ENCODE data around the gene RAD9B.
A peak's percentile ranks its signal among the peaks of the same experiment; 100 is the strongest.

Gene RAD9B

GRCh38 chr12:110528277-110528839 is 26.2 kb downstream of the RAD9B start:
- DNase-seq: no peak

DNA sequence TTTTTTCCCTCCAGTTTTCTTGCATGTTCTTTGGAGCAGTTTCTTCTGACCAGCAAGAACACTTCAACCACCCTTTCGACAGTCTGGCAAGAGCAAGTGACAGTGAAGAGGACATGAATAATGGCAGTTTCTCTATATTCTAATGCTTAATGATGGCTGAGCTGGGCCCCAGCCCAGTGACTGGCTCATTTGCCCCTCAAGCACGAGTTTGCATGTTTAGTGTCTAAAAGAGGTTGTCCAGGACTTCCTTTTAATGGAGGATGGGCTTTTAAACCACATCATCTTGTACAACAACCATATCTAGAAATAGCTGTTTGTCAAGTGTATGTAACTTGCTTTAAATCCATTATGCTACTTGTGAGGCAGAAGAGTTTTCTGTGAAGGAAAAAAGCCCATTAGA is 28.4 kb downstream of the RAD9B start:
- DNase-seq: no peak

DNA sequence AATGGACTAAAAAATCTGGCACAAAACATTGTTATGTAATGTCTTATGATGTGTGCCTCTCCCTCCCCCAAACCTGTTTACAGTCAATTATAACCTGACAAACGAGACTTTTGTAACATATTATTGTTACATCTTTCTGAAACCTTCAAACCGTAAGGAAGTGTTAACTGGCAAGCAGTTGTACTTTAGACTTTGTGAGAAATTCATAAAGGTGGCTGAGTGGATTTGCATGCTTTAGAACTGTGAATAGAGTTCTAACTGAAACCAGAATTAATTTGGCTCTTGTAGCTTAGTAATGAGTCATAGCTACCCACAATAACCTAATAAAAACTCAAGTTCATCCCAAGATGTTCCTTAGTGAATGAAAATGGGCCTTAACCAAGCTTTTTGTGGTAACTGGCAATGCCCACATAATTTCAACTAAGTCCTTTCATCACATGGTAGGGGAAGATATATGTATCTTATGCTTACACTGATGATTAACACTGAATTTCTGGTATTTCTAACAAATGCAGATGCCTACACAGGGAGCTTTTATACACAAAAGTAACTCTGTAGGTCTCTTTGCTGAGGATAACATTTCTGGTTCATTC is 29.7 kb downstream of the RAD9B start:
- peak; percentile 60 for DNase-seq

- no peak for DNase-seq
Measured at GRCh38 chr12:110532644-110533043, 30.5 kb downstream of the RAD9B start.

DNA sequence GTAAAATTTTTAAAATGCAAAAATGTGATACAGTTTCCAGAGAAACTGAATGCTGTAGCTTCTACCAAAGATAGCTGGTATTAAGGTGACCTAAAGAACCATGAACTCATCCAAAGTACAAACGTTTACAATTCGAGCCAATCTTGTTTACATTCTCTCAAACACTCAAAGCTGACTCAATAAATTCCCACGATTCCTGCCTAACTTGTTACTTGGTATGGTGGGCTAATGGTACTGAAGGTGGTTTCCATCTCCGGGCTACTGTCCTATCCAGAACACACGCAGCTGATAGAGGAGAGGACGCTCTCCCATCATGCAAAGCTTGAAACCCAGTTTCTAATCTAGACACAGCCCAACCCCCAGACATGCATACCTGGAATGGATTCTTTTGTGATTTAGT is 31.5 kb downstream of the RAD9B start:
- no peak for DNase-seq

GRCh38 chr12:110534811-110535210 is 32.7 kb downstream of the RAD9B start:
- no peak for DNase-seq

DNA sequence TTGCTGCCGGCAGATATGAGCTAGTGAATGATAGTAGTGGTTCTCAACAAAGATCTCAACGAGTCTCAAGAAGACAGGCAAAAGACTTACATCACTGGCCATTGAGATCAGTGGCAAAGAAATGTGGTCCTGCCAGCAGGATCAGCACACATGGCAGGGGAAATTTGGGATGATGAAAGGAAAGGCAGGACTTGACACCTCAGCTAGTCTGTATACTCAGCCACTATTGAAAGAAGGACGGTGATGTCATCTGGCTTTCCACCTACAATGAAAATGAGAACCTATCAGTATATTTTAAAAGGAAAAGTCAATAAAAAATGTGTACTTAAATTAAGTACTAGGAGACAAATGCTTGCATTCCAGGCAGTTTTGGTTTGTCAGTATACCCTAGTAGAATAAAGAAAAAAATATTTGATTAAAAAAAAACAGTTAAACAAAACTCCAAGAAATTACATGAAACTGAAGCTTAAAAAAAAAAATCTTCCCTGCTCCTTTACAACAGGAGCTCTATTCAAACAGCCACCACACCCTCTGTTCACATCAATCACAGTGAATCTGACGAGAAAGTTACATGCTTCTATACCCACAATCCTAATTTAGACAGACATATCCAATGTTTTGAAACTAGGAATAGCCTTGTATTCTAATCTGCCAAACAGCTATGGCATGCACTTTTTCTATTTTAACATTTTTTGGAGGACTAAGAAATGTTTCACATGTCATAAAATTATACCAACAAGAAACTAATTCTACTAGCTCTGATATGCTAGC is 34.9 kb downstream of the RAD9B start:
- peak; percentile 8 for DNase-seq

GRCh38 chr12:110537605-110538409 is 35.7 kb downstream of the RAD9B start:
- DNase-seq: no peak

- no peak for DNase-seq
Measured at GRCh38 chr12:110538869-110539622, 36.9 kb downstream of the RAD9B start.

DNA sequence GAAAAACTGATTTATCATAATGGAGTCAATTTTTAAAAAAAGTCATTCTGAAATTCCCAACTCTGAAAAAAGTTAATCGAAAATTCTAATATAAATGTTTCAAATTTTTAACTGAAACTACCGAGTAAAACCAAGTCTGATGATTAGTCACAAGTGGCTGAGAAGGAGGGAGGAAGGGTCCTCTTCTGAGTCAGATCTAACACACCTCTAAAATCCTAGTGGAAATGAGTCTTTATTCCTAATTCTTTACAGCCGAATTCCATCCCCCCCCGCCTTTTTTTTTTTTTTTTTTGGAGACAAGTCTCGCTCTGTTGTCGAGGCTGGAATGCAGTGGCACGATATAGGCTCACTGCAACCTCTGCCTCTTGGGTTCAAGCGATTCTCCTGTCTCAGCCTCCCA is 37.9 kb downstream of the RAD9B start:
- no peak for DNase-seq

- DNase-seq: peak; percentile 40
Measured at GRCh38 chr12:110543252-110543959, 41.3 kb downstream of the RAD9B start.

DNA sequence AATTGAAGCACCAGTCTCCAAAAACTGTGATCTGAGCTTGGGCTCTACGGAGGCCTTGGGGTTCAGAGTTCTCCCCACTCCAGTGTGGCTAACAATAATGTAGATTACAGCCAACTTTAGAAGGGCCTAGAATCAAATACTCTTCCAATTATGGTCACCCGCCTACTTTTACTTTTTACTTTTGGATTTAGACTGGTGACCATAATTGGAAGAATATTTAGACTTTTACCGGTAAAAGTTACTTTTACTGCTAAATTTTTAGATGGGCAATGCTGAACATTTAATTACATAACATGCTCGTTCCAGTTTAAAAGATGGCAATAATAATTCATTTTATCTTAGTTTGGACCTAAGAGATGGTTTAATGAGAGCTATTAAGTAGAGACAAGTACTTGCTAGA is 41.8 kb downstream of the RAD9B start:
- no peak for DNase-seq

- peak; percentile 89 for DNase-seq
Measured at GRCh38 chr12:110545259-110545658, 43.1 kb downstream of the RAD9B start.

DNA sequence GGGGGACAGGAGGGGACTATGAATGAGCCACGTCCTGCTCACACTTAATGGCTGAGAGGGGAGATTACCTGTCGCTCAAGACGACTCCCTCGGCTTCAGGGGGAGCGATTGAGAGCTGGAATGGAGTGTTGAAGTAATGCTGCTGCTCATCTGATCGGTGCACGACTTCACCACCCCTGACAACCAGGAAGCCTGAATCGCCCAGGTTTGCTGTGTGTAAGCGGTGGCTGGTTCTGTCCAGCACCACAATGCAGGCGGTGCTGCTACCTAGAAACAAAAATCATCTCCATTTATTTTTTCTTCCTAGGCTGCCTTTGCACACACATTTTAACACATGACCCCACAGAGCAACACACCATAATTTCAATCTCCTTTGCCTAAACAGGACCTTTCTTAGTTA is 43.7 kb downstream of the RAD9B start:
- no peak for DNase-seq

GRCh38 chr12:110546339-110546738 is 44.2 kb downstream of the RAD9B start:
- peak; percentile 90 for DNase-seq

- no peak for DNase-seq
Measured at GRCh38 chr12:110547090-110547489, 45.0 kb downstream of the RAD9B start.

GRCh38 chr12:110548678-110549077 is 46.5 kb downstream of the RAD9B start:
- peak; percentile 79 for DNase-seq

DNA sequence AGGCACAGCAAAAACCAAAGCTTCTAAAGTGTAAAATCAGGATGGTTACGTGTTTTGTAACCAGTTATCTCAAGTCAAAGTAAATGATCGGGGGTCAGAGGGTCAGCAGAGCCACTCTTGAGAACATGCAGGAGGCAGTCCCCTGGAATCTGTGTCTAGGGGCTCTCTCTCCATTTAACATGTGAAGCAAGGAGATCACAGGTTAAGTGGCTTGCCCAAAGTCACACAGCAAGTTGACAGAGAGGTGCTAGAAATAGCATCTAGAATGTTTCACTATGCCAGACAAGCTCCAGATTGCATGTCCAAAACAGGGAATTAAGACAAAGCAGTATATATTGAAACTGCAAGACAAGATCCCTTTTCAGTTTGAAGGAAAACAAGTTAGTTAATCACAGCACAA is 47.6 kb downstream of the RAD9B start:
- no peak for DNase-seq

GRCh38 chr12:110550981-110551380 is 48.9 kb downstream of the RAD9B start:
- DNase-seq: no peak

All from fibroblast of skin of scalp (primary cell).